ENCODE data around the gene OBSL1. TPM values are rescaled to one million over a fixed set of nuclear protein-coding genes. Genes with fewer than 3 reads are reported as not detected.

The OBSL1 gene
- total RNA-seq, 6 experiments from 2014 or later: 60.0 to 85.2 (median 65.8) TPM

DNA sequence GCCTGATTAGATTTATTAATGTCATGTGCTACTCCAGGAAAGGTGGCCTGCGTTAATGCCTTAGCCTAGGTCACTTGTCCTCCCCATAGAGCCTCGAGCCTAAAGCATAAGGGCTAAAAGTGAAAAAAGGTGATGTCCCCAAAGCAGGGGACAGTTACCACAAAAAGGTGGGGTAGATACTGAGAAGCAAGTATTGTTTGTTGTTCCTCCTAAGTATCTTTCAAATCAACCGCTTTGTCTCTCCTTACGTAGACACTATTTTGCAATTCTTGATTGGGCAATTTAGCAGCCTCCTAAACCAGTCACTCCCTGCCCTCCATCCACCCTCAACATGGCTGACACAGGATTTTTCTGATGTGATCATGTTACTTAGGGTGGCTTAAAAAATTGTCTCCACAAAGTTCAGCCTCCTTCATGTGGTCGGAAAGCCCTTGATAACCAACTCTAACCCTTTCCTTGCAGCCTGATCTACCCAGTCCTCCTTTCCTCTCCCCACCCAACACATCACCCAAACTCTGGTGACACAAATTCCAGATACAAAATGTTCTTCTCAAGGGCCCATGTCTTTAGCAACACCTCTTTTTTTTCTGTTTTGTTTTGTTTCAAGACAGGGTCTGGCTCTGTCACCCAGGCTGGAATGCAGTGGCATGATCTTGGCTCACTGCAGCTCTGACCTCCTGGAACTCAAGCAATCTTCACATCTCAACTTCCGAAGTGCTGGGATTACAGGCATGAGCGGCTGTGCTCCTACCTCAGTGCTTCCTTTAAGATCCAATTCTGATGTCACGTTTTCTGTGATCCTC lies 7.7 kb upstream of the OBSL1 start:
- TF ChIP-seq, protein P1, sequence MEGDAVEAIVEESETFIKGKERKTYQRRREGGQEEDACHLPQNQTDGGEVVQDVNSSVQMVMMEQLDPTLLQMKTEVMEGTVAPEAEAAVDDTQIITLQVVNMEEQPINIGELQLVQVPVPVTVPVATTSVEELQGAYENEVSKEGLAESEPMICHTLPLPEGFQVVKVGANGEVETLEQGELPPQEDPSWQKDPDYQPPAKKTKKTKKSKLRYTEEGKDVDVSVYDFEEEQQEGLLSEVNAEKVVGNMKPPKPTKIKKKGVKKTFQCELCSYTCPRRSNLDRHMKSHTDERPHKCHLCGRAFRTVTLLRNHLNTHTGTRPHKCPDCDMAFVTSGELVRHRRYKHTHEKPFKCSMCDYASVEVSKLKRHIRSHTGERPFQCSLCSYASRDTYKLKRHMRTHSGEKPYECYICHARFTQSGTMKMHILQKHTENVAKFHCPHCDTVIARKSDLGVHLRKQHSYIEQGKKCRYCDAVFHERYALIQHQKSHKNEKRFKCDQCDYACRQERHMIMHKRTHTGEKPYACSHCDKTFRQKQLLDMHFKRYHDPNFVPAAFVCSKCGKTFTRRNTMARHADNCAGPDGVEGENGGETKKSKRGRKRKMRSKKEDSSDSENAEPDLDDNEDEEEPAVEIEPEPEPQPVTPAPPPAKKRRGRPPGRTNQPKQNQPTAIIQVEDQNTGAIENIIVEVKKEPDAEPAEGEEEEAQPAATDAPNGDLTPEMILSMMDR (IDR thresholded peaks at IDR 0.05): no peak
- H3K27ac Mint-ChIP-seq: no peak overlapping the region
- H3K36me3 Mint-ChIP-seq (ENCODE audit: low read depth): no peaks in the 10 kb centered on the region
- H3K27me3 Mint-ChIP-seq (ENCODE audit: insufficient read depth): peaks cover 22% of the 10 kb centered on the region
- peaks cover 17% of the 10 kb centered on the region for H3K4me1 Mint-ChIP-seq (ENCODE audit: low read depth)
- no peak for DNase-seq
- H3K4me3 Mint-ChIP-seq: no peak overlapping the region
- no peaks in the 10 kb centered on the region for H3K9me3 Mint-ChIP-seq

DNA sequence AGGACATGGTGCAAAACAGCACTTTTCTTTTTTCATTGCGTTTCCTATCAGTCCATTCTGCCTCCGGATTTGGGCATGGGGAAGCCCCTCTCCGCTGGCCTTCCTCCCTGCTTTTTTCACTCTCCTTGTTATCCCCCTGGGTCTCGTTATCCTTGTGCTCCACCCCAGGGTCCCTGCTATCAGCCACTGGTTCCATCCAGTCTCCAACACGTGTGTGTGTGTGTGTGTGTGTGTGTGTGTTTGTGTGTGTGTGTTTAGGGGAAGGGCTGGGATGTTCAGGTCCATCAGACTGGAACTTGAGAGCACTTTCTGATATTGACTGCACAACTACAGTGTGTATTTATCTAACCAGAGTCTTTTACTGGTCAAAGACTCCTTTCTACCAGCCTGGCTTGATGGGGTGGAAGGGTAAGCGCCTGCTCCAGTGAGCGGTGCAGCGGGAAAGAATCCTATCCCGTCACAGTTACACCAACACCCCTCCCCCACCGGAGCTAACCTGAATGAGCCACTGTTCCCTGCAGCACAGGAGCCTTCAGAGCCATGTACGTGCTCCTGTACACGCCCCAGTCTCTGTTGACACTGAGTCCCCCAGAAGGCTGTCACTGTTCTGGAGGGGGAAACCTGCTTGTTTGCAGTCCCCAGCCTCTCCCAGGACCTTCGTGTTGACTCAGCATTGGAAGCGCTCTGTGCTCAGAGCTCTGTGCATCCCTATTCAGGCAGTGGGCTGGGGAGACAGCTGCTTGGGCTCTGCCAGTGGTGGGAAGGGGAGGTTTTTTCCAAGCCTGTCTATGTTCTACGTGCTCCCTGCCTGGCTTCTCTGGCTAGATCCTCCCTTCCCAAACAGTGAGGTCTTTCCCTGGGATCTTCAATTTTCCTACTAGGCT lies 5.4 kb upstream of the OBSL1 start:
- Mint-ChIP-seq H3K9me3 (no peaks in the 10 kb centered on the region), H3K4me1 (ENCODE audit: low read depth) (peaks cover 21% of the 10 kb centered on the region), H3K36me3 (ENCODE audit: low read depth) (no peaks in the 10 kb centered on the region), H3K27ac (no peak overlapping the region), H3K4me3 (no peak overlapping the region; the same call in 1 of the 2 replicates), H3K27me3 (ENCODE audit: insufficient read depth) (peaks cover 25% of the 10 kb centered on the region)
- TF ChIP-seq, protein P1 (IDR thresholded peaks at IDR 0.05): no peak
- no peak for DNase-seq

- H3K36me3 Mint-ChIP-seq (ENCODE audit: low read depth): no peaks in the 10 kb centered on the region
- DNase-seq: no peak
- H3K27me3 Mint-ChIP-seq (ENCODE audit: insufficient read depth): peaks cover 26% of the 10 kb centered on the region
- TF ChIP-seq, protein P1 (IDR thresholded peaks at IDR 0.05): no peak
- no peak overlapping the region for H3K27ac Mint-ChIP-seq
- H3K4me3 Mint-ChIP-seq: no peak overlapping the region
- H3K9me3 Mint-ChIP-seq: no peaks in the 10 kb centered on the region
- H3K4me1 Mint-ChIP-seq (ENCODE audit: low read depth): peaks cover 24% of the 10 kb centered on the region
These were observed 4.5 kb upstream of the OBSL1 start for GRCh38 chr2:219575566-219576504.

DNA sequence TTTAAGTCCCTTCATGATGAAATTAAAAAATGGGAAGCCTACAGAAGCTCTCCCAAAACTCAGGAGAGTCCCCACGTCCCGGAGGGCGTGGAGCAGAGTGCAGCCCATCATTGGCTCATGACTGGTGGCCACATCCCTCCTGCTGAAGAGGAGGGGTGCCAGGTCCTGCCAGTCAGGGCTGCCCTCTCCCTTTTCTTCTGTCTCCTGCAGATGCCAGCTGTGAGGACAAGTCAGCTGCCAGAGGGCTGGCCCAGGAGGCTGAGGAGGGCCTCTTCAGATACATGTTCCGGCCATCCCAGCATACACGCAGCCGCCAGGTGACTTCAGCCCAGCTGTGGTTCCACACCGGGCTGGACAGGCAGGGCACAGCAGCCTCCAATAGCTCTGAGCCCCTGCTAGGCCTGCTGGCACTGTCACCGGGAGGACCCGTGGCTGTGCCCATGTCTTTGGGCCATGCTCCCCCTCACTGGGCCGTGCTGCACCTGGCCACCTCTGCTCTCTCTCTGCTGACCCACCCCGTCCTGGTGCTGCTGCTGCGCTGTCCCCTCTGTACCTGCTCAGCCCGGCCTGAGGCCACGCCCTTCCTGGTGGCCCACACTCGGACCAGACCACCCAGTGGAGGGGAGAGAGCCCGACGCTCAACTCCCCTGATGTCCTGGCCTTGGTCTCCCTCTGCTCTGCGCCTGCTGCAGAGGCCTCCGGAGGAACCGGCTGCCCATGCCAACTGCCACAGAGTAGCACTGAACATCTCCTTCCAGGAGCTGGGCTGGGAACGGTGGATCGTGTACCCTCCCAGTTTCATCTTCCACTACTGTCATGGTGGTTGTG lies 3.4 kb upstream of the OBSL1 start:
- Mint-ChIP-seq H3K4me1 (ENCODE audit: low read depth) (peaks cover 27% of the 10 kb centered on the region), H3K36me3 (ENCODE audit: low read depth) (peaks cover 4% of the 10 kb centered on the region), H3K27me3 (ENCODE audit: insufficient read depth) (peaks cover 26% of the 10 kb centered on the region), H3K9me3 (no peaks in the 10 kb centered on the region), H3K27ac (no peak overlapping the region), H3K4me3 (no peak overlapping the region; the same call in 1 of the 2 replicates)
- no peak for DNase-seq
- TF ChIP-seq, protein P1 (IDR thresholded peaks at IDR 0.05): no peak
